ENCODE data around the gene LCN6.

DNA sequence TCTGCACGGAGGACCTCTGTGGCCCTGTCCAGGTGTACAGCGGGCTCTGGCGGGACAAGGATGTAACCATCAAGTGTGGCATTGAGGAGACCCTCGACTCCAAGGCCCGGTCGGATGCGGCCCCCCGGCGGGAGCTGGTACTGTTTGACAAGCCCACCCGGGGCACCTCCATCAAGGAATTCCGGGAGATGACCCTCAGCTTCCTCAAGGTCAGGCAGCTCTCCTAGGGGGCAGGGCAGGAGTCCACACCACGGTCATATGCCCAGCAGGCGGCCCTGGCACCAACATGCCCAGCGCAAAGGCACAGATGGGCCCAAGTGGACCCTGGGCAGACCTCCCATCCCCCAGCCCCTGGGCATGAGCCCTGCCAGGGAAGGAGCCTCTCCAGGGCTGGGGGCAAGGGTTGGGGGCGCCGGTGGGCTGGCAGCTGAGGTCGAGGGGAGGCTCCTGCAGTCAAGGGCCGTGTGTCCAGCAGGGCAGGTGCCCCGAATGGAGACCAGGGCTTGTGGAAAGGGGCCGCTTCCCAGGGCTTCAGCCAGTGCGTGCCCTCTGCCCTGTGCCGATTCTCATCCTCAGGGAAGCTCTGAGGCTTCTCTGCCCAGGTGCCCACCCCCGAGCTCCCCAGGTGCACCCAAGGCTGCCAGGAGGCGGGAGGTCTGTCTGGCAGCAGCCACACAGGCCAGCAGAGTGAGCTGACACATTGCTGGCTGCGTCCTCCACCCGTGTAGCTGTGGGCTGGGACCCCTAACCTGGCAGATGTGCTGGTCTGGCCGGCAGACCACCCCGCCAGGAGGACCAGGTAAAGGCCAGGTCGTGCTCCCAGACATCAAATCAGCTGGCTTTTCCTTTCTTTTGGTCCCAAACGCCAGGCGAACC, 26.0 kb downstream of the LCN6 start:
- TF ChIP-seq POLR2AphosphoS5 (IDR thresholded peaks at IDR 0.05) (no peak), POLR2A (IDR thresholded peaks at IDR 0.05) (no peak), EP300 (IDR thresholded peaks at IDR 0.05) (no peak)
- TF ChIP-seq, protein P1, sequence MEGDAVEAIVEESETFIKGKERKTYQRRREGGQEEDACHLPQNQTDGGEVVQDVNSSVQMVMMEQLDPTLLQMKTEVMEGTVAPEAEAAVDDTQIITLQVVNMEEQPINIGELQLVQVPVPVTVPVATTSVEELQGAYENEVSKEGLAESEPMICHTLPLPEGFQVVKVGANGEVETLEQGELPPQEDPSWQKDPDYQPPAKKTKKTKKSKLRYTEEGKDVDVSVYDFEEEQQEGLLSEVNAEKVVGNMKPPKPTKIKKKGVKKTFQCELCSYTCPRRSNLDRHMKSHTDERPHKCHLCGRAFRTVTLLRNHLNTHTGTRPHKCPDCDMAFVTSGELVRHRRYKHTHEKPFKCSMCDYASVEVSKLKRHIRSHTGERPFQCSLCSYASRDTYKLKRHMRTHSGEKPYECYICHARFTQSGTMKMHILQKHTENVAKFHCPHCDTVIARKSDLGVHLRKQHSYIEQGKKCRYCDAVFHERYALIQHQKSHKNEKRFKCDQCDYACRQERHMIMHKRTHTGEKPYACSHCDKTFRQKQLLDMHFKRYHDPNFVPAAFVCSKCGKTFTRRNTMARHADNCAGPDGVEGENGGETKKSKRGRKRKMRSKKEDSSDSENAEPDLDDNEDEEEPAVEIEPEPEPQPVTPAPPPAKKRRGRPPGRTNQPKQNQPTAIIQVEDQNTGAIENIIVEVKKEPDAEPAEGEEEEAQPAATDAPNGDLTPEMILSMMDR (IDR thresholded peaks at IDR 0.05): no peak

Data from upper lobe of left lung (tissue), 4 donors.